GM23248 (cell line): ENCODE results near the gene TFIP11.

ENCODE experiments used
- EZH2 ChIP-seq: fragments of 200-600 bp; sonication (generic); IDR thresholded peaks from 2 replicates; pipeline ENCODE4 v1.6.1; 2018; ENCODE audit warnings: antibody characterized with exemption, mild to moderate bottlenecking; ENCODE audit not compliant: insufficient read depth, poor library complexity, severe bottlenecking
- EZH2phosphoT487 ChIP-seq: fragments of 200-600 bp; sonication (generic); IDR thresholded peaks from 2 replicates; pipeline ENCODE4 v1.6.1; 2018; ENCODE audit warnings: antibody characterized with exemption, moderate library complexity, mild to moderate bottlenecking, low read depth; ENCODE audit not compliant: insufficient read depth

GRCh38 chr22:26524870-26525269 lies 12.6 kb upstream of the TFIP11 start:
- TF ChIP-seq EZH2phosphoT487 (no peak), EZH2 (no peak)
